Measurements from ENCODE around the gene SULT2A1.

- TF ChIP-seq CTCF (conservative IDR thresholded peaks at IDR 0.05; ENCODE audit: low read length) (peak; percentile 97), EZH2phosphoT487 (IDR thresholded peaks at IDR 0.05; ENCODE audit: borderline replicate concordance) (no peak)
Observed at GRCh38 chr19:47863514-47863936, 22.6 kb downstream of the SULT2A1 start.
